Osteocyte (in vitro differentiated cells): Measurements from ENCODE around the gene ARHGEF3. TPM values are rescaled to one million over a fixed set of nuclear protein-coding genes. Genes with fewer than 3 reads are reported as not detected.

ENCODE experiments used
- DNase-seq: peaks from one replicate; pipeline ENCODE4 v3.0.0; 2021; ENCODE audit warnings: mixed read lengths; ENCODE audit not compliant: unreplicated experiment; ENCODE audit errors: extremely low spot score
- H3K27ac Mint-ChIP-seq: one replicate; pipeline ENCODE4 v1.8.0; 2021; ENCODE audit warnings: mild to moderate bottlenecking, mixed read lengths; ENCODE audit not compliant: unreplicated experiment
- H3K27me3 Mint-ChIP-seq: one replicate; pipeline ENCODE4 v1.8.0; 2021; ENCODE audit warnings: mixed read lengths; ENCODE audit not compliant: unreplicated experiment
- H3K36me3 Mint-ChIP-seq: one replicate; pipeline ENCODE4 v1.8.0; 2021; ENCODE audit warnings: mixed read lengths; ENCODE audit not compliant: unreplicated experiment
- H3K4me1 Mint-ChIP-seq: one replicate; pipeline ENCODE4 v1.8.0; 2021; ENCODE audit warnings: mixed read lengths; ENCODE audit not compliant: unreplicated experiment
- H3K4me3 Mint-ChIP-seq: one replicate; pipeline ENCODE4 v1.8.0; 2021; ENCODE audit warnings: mild to moderate bottlenecking, moderate library complexity, mixed read lengths; ENCODE audit not compliant: unreplicated experiment
- H3K9me3 Mint-ChIP-seq: one replicate; pipeline ENCODE4 v1.8.0; 2021; ENCODE audit warnings: mixed read lengths; ENCODE audit not compliant: unreplicated experiment
- total RNA-seq: library from RNA; stranded (reverse); gene quantifications from 2 replicates; pipeline ENCODE4 v1.2.1, GENCODE V29; 2021
- TF ChIP-seq, protein P1 (sequence below): fragments of 200-600 bp; sonication (generic); IDR thresholded peaks from 2 replicates; pipeline ENCODE4 v1.5.0; 2021; ENCODE audit warnings: antibody characterized with exemption, mild to moderate bottlenecking, moderate library complexity

ARHGEF3 gene
- total RNA-seq, 1 donor from 2014 or later: 2.5 TPM

DNA sequence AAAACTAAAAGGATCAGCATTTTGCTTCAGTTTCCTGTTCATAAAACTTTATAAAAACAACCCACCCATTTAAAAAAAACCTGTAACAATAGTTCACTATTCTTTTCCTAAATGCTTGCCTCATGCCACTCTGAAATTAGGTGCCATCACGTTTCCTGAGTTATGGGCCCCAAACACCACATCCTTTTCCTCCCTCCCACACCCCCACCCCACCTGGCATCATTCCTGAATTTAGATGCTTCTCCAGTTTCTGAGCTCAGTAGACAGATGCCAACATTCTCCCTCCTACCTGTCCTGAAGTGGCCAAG is 11.9 kb upstream of the ARHGEF3 start:
- peaks cover 12% of the 10 kb centered on the region for H3K4me1 Mint-ChIP-seq
- no peak overlapping the region for H3K4me3 Mint-ChIP-seq
- DNase-seq: peak; percentile 2
- H3K9me3 Mint-ChIP-seq: no peaks in the 10 kb centered on the region
- TF ChIP-seq, protein P1, sequence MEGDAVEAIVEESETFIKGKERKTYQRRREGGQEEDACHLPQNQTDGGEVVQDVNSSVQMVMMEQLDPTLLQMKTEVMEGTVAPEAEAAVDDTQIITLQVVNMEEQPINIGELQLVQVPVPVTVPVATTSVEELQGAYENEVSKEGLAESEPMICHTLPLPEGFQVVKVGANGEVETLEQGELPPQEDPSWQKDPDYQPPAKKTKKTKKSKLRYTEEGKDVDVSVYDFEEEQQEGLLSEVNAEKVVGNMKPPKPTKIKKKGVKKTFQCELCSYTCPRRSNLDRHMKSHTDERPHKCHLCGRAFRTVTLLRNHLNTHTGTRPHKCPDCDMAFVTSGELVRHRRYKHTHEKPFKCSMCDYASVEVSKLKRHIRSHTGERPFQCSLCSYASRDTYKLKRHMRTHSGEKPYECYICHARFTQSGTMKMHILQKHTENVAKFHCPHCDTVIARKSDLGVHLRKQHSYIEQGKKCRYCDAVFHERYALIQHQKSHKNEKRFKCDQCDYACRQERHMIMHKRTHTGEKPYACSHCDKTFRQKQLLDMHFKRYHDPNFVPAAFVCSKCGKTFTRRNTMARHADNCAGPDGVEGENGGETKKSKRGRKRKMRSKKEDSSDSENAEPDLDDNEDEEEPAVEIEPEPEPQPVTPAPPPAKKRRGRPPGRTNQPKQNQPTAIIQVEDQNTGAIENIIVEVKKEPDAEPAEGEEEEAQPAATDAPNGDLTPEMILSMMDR: no peak
- peaks cover 27% of the 10 kb centered on the region for H3K27me3 Mint-ChIP-seq
- no peaks in the 10 kb centered on the region for H3K36me3 Mint-ChIP-seq
- no peak overlapping the region for H3K27ac Mint-ChIP-seq

DNA sequence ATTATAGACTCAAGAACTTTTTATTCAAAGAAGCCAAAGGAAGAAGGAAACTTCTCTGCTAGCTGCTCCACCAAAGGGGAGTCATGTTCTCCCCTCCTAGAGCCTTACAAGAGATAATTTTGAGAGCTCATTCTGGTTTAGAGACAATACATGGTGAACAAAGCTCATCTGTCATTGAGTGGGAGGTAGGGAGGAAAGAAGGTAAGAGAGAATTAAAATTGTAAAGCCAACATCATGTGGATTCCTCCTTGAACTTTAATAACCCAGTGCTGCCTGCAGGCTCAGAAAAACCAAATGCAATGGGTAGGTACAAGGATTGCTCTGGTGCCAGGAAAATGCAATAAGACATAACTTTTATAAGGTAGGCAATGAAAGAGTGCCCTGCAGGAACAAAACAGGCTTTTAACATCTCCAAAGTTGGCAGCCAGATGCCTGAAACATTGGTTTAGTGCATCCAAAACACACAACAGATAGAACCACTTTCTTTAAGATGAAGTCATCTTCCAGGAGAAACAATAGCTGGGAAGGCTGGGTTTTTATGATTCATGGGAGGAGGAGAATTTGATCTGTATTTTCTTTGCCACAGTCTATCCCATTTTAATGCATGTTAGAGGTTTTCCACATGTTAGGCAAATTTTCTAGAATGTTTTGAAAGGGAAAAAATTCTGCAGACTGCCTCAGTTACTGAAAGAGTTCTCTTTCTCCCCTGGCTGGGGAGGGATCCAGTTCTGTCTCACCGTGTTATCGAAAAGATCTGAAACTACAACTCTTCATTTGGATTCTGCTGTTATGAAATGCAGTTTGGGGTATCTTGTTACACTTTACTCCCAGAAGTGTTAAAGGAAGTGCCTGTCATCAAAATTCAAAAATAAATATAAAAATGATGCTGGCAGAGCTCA is 11.3 kb upstream of the ARHGEF3 start:
- DNase-seq: peak; percentile 4
- H3K27me3 Mint-ChIP-seq: peaks cover 22% of the 10 kb centered on the region
- no peak overlapping the region for H3K4me3 Mint-ChIP-seq
- peaks cover 12% of the 10 kb centered on the region for H3K4me1 Mint-ChIP-seq
- H3K36me3 Mint-ChIP-seq: no peaks in the 10 kb centered on the region
- TF ChIP-seq, protein P1: no peak
- H3K27ac Mint-ChIP-seq: no peak overlapping the region
- no peaks in the 10 kb centered on the region for H3K9me3 Mint-ChIP-seq

DNA sequence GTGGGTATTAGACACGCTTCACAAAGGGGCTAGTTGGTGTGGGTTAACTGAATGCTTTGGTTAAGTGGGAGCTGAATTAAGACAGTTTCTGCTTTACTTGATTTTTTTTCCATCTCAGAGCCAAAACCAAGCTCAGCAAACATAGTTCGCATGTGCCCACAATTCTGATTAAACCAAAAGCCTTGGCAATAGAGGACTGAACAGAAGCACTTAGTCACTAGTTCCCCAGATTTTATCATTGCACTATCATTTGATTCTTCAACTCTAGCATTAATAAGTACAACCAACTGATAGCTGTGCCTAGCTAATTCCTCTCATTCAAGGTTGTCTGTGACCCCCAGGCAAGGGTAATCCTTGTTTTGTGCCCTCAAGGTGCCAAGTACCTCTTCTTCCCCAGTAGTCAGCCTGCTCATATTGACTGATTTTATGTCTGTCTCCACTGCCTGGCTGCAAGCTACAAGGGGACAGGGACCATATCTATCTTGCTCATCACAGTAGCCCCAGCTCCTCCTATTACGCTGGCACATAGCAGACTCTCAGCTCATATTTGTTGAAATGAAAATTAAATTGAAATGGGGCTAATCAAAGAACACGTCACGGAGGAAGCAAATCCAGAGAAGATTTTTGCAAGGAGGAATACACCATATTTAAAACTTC is 9.9 kb upstream of the ARHGEF3 start:
- no peak for DNase-seq
- Mint-ChIP-seq H3K36me3 (no peaks in the 10 kb centered on the region), H3K27ac (no peak overlapping the region), H3K4me3 (no peak overlapping the region), H3K9me3 (no peaks in the 10 kb centered on the region), H3K4me1 (peaks cover 12% of the 10 kb centered on the region), H3K27me3 (peaks cover 13% of the 10 kb centered on the region)
- TF ChIP-seq, protein P1: no peak

DNA sequence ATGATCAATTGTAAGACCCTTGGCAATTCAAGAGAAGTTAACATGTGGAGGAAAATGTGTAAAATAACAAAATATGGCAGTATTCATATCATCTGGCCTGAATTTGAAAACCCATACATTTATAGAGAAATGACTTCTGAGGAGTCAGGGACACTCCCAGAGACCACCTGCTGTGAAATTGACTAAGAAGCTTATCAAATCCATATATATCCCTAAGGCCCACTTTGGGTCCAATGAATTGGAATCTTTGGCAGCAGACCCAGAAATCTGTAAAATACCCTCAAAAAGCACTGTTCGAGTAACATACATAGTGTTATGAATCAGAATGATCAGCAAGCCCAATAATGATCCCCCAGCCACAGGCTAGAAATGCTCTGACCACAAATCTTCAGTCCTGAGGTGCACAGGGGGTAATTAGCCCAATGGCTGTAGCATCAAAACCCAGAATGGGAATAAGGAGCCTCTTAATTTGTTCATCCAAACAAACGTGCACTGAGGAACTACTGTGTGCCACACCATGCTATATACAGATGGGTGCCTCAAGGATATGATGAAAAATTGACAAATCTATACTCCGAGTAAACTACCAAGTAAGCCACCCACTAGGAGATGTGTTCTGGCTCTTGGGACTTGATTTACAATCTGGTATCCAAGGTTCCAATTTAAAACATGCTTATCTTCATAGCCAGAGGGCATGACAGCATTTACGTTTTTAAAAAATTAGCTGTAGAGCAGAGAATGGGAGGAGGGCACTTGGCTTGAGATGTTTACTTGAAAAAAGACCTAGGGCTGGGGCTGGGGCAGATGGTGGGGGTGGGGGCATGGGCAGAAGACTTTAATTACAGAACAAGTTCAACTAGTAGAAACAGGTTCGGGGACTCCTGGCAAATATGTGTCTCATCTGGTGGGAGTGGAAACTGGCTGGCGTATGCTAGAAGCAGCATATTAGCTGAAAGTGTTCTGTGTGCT is 9.1 kb upstream of the ARHGEF3 start:
- Mint-ChIP-seq H3K4me1 (peaks cover 12% of the 10 kb centered on the region), H3K9me3 (no peaks in the 10 kb centered on the region), H3K27me3 (peaks cover 13% of the 10 kb centered on the region), H3K27ac (no peak overlapping the region), H3K4me3 (no peak overlapping the region), H3K36me3 (no peaks in the 10 kb centered on the region)
- no peak for DNase-seq
- TF ChIP-seq, protein P1: no peak
